Measurements from ENCODE around the gene VAT1L.
"Not testable (repeated sequence)": the region's sequence is repeated elsewhere in the genome, so short reads cannot be mapped to it uniquely, and the experiment has no call there.

The VAT1L gene

GRCh38 chr16:77963185-77964044 is 175.1 kb downstream of the VAT1L start:
- DNase-seq: no peak

DNA sequence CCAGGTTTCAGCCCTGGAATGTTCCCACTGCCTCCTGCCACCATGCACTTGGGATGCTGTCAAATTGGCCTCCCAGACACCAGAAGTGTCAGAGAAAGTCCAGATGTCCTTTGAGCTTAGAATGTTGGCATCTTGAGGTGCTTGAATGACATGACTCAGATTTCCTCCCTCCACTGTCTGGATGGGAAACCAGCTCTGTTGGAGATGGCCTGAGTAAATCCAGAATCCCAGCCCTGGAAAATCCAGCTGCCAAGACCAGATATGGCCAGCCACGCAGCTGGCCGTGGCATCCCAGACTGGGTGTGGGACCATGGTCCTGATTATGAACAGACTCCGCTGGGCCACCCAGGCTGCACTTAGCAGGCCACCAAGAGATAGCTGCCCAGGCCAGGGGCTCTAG is 177.0 kb downstream of the VAT1L start:
- DNase-seq: no peak

- no peak for DNase-seq
These were observed 178.9 kb downstream of the VAT1L start for GRCh38 chr16:77967054-77967904.

GRCh38 chr16:77969861-77970260 is 181.5 kb downstream of the VAT1L start:
- no peak for DNase-seq

DNA sequence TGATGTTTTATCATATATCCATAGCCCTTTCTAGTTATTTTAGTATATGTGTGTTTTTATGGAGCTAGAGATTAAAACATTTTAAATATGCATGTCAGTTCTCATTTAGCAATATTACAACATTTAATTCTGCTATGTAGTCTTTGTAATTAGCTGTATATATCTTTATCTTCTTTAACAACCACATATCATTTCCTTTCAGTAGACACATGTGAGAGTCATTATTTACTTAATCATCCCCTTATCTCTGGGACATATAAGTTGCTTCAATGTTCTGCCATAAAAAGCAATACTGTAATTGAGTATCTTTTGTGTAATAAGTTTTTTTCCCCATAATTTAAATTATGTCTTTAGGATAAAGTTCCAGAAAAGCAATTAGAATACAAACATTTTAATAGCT is 182.0 kb downstream of the VAT1L start:
- no peak for DNase-seq

DNA sequence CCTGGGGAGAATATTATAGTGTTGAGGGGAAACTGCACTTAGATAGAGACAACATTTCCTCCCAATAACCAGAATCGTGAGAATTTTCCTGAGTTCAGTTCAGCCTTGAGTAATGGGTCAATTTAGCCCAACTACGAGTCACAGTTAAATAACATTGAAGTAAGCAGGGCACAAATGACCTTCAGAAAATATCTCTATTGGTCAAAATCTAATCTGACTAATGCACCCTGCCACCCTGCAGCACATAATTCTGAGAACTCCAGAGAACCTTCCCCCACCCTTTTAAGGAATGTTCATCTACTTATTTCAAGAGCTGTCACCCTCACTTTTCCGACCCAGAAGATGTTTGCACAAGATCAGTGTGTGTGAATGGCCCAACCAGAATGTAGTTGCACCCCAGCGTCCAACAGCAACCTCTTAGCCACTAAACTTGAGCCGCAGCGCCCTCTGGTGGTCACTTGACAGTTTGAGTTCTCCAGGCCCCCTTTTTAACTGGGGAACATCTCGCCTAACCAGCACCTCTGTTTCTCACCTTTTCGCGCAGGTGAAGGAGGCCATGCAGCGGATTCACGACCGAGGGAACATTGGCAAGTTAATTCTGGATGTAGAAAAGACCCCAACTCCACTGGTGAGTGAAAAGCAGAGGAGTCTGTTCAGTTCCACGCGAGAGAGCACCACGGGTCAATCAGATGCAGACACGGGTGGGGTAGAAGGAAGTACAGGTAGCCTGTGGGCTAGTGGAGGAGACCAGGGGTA is 183.1 kb downstream of the VAT1L start:
- peak in 1 of 2 experiments; percentile 38 for DNase-seq

GRCh38 chr16:77972062-77972392 is 183.7 kb downstream of the VAT1L start:
- no peak for DNase-seq

GRCh38 chr16:77974883-77975282 is 186.5 kb downstream of the VAT1L start:
- DNase-seq: no peak

DNA sequence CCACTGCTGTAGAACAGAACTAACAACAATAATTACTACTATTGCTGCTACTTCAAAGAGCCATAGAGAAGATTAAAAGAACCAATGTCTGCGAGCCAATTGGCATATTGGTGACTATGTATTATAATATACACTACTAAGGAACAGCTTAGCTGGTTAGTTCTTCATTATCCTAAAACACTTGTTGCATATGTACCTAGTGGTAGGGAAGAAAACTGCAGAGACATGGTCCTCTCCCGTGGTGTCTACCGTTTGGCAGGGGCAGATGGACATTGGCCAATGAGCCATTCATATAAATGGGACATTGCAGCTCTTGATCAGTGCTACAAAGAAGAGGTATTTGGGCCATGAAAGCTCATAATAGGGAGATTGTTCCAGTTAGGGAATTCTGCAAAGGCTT is 187.6 kb downstream of the VAT1L start:
- no peak for DNase-seq

- DNase-seq: no peak
These were observed 189.0 kb downstream of the VAT1L start for GRCh38 chr16:77977339-77977738.

GRCh38 chr16:77985111-77985510 is 196.7 kb downstream of the VAT1L start:
- DNase-seq: no peak

- no peak for DNase-seq
These were observed 197.8 kb downstream of the VAT1L start for GRCh38 chr16:77986011-77986740.

GRCh38 chr16:77987810-77988209 is 199.4 kb downstream of the VAT1L start:
- no peak for DNase-seq

- DNase-seq: no peak
These were observed 201.5 kb downstream of the VAT1L start for GRCh38 chr16:77989846-77990245.

GRCh38 chr16:77991701-77992100 is 203.3 kb downstream of the VAT1L start:
- no peak for DNase-seq

- not testable (repeated sequence) for DNase-seq
These were observed 204.0 kb downstream of the VAT1L start for GRCh38 chr16:77992381-77992780.

- no peak for DNase-seq
These were observed 205.0 kb downstream of the VAT1L start for GRCh38 chr16:77993111-77993985.

- DNase-seq: no peak
These were observed 207.6 kb downstream of the VAT1L start for GRCh38 chr16:77995843-77996455.

DNA sequence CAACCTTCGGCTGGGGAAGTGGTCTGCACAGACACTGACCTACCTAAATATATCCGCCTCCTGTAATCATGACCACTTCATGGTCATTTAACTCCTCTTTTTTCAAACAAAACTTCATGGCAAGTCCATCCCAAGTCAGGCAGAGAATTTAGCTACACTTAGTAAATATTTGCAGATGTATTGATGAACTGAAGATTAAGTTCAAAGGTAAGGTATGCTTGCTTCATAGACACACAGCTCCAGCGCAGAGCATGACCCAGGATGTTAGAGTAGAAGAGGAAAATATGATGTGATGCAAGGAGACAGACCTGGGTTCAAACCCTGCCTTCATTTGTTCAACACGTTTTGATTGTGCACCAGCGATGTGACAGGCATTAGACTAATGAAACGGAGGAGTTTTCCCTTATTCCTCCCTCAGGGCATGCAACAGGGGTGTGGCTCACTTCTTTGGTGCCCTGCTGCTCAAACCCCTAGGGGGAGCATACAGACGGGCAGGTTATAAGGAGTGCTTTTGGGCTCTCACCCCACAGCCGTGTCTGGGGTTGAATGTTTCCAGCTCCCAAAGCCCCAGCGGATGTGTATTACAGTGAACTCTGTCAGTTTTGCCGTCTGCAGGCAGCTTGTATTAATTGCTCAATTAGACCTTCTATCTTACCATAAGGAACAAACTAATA is 210.1 kb downstream of the VAT1L start:
- no peak for DNase-seq

- DNase-seq: no peak
These were observed 213.2 kb downstream of the VAT1L start for GRCh38 chr16:78001451-78002025.

Data from SW 1271 (cell line).